Measurements from ENCODE around the gene PCCB.
"Not testable (repeated sequence)": the region's sequence is repeated elsewhere in the genome, so short reads cannot be mapped to it uniquely, and the experiment has no call there.

The PCCB gene

DNA sequence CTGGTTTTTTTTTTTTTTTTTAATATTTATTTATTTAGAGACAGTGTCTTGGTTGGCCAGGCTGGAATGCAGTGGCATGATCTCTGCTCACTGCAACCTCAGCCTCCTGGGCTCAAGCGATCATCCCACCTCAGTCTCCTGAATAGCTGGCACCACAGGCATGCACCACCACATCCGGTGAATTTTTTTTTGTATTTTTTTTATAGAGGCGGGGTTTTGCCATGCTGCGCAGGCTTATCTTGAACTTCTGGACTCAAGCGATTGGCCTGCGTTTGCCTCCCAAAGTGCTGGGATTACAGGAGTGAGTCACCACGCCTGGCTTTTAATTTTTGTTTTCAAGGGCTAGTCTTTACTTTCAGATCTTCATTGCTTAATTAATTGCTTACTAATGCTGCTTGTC lies 13.1 kb downstream of the PCCB start:
- DNase-seq, result no peak

DNA sequence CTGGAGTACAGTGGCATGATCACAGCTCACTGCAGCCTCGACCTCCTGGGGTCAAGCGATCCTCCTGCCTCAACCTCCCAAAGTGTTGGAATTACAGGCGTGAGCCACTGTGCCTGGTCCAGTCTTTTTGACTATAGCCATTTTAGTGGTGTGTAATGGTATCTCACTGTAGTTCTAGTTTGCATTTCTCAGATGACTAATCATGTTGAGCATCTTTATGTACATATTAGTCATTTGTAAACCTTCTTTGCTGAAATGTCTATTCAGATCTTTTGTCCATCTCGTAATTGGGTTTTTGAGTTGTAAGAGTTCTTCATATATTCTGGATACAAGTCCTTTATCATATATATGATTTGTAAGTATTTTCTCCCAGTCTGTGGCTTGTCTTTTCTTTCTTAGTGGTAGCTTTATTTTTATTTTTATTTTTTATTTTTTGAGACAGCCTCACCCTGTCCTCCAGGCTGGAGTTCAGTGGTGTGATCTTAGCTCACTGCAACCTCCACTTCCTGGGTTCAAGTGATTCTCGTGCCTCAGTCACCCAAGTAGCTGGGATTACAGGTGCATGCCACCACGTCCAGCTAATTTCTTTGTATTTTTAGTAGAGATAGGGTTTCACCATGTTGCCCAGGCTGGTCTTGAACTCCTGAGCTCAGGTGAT lies 16.5 kb downstream of the PCCB start:
- DNase-seq, result peak; percentile 35

GRCh38 chr3:136267235-136267634 lies 17.1 kb downstream of the PCCB start:
- no peak for DNase-seq

GRCh38 chr3:136270179-136270578 lies 20.0 kb downstream of the PCCB start:
- DNase-seq, result peak; percentile 42

- not testable (repeated sequence) for DNase-seq
These were observed 21.5 kb downstream of the PCCB start for GRCh38 chr3:136271626-136272025.

GRCh38 chr3:136276049-136276755 lies 26.1 kb downstream of the PCCB start:
- no peak for DNase-seq

DNA sequence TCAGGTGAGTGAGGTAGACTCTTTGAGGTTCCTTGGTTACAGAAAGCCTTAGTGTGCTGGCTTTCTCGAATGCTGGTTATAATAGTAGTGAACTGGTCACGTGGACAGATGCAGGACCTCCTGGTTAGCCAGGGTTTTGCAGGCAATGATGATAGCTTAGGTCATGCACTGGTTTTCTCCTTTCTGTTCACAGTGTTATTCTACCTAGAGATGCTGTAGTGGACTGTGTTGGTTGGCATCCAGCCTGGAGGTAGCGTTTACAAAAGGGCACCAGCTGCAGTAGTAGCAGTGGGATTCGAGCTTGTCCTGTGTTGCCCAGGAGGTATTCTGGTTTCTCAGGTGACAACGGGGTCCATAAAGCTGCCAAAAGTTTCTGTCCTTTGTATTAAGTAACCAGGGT lies 27.0 kb downstream of the PCCB start:
- DNase-seq, result no peak

DNA sequence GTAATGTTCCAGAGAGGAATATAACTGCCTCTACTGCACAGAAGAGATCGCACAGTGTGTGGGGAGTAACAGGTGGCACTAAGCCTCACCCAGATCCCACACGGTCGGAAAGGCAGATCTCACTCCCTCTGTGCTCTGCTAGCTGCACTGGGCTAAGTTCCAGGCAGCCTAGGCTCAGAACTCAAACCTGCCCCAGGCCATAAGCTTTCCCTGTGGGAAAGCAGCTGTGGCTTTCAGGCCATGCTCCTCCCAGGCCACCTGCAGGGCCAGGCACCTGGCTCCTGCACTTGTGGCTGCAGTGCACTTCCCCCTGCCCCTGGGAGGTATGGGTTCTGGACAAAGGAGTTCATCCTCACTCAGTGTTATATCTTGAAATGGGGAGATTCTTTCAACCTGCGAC lies 27.5 kb downstream of the PCCB start:
- DNase-seq, result no peak

GRCh38 chr3:136279092-136279491 lies 29.0 kb downstream of the PCCB start:
- no peak for DNase-seq

GRCh38 chr3:136280961-136281360 lies 30.8 kb downstream of the PCCB start:
- DNase-seq, result no peak

DNA sequence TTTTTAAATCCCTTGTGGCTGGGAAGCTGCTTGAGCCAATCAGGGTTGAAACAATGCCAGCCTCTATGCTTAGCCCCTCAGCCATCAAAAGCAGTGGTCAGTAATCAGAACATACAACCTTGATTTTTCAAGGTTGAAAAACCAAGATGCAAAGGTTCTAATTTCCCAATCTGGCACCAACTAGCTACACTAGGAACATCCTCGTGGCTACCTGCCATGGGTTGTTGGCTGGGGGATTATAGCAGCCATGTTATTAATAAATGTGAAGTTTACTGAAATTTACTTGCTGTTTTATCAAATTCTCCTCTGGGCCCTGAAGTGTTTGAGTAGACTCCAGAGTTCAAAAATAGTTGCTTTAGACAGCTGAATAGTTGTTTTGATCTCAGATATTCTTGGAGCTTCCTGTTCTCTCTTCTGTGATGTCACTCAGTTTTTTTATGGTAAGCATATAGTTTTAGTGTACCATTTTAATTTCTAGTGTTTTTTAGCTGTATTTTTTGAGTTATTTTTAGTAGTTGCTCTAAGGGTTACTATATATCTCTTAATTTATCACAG lies 31.9 kb downstream of the PCCB start:
- DNase-seq, result no peak

DNA sequence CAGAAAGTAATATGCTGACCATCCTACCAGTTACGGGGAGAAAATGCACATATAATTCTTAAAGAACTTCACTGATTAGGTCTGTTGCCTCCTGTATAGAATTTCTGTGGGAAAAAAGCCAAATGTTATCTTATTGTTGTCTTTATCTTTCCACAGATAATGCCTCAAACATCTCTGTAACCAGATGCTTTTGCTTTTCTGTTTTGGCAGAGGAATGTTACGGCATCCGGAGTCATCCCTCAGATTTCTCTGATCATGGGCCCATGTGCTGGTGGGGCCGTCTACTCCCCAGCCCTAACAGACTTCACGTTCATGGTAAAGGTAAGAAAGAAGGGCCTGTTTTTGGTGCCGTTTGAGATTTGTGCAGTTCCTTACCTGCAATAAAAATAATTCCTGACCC lies 33.5 kb downstream of the PCCB start:
- no peak for DNase-seq

GRCh38 chr3:136291302-136291701 lies 41.2 kb downstream of the PCCB start:
- DNase-seq, result no peak

GRCh38 chr3:136292500-136292899 lies 42.4 kb downstream of the PCCB start:
- no peak for DNase-seq

DNA sequence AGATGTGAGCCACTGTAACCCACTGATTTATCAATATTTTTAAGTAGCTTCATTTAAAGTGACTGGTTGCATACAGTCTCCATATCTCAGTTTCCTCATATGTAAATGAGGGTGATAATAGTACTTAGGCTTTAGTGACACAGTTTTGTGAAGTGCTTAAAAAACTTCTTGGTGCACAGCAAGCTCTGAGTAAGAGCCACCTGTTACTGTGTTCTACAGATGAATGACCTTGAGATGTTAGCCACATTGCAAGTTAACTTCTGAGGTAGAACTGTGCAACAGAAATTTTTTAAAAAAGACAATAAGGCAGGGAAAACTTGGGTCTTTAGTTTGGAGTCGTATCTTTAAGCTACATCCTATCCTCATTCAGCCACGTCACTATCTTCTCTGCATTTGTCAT lies 43.1 kb downstream of the PCCB start:
- no peak for DNase-seq

- no peak for DNase-seq
These were observed 44.0 kb downstream of the PCCB start for GRCh38 chr3:136294176-136294575.

GRCh38 chr3:136296960-136297359 lies 46.8 kb downstream of the PCCB start:
- DNase-seq, result no peak

DNA sequence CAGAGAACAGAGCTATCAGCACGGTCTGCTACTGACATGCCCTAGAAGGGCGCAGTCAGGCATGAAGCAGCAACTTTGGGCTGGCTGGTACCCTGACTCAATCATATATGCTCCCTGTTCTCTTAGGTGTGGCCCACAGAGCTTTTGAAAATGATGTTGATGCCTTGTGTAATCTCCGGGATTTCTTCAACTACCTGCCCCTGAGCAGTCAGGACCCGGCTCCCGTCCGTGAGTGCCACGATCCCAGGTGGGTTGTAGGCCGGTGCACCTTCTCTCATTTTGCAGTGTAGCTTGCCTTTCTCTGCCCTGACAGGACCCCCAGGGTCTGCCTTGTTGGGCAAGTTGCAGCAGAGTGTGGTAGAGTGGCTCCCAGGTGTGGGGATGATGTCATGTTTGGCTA lies 47.7 kb downstream of the PCCB start:
- DNase-seq, result no peak

DNA sequence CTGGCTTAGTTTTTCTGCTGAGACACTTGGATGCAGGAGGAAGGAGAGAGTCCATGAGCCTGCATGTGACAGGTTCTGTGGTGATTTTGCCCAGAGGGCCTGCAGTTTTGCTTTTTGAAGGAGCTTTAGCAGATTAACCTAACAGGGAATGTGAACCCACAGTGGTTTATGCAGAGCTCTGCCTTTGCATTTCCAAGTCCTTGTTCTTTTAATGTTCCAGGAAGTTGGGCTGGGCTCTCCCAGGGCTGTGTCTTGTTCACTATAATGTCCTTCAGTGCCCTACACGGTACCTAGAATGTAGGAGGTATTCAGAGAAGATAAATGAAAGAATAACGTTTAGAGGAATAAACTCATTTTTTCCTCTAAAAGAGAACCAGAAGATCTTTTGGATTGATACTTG lies 50.3 kb downstream of the PCCB start:
- DNase-seq, result no peak

- peak; percentile 27 for DNase-seq
These were observed 55.7 kb downstream of the PCCB start for GRCh38 chr3:136305879-136306278.

GRCh38 chr3:136311261-136311660 lies 61.1 kb downstream of the PCCB start:
- no peak for DNase-seq

DNA sequence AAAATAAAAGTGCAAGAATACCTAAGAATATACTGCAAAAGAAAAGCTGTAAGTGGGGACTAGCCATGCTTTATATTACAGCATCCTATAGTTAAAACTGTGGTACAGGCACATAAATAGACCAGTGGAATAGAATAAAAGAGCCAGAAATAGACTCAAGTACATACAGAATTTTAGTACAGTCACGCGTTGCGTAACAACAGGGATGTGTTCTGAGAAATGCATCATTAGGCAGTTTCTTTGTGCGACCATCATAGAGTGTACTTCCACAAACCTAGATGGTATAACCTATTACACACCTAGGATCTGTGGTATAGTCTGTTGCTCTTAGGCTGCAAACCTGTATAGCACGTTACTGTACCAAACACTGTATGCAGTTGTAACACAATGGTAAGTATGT lies 61.8 kb downstream of the PCCB start:
- DNase-seq, result no peak

GRCh38 chr3:136326316-136326715 lies 76.2 kb downstream of the PCCB start:
- DNase-seq, result no peak

GRCh38 chr3:136327671-136328070 lies 77.5 kb downstream of the PCCB start:
- no peak for DNase-seq

GRCh38 chr3:136329593-136329992 lies 79.5 kb downstream of the PCCB start:
- DNase-seq, result no peak

All from activated CD4-positive, alpha-beta T cell treated with anti-CD3 and anti-CD28 coated beads, Interleukin-10, Interleukin-2, amounts not matched to agents 100 ng/mL and 50 ng/mL, durations not matched to agents 16 hours and 8 hours (primary cell).